SK-N-SH (cell line): ENCODE data around the gene RPS3A. TPM values are rescaled to one million over a fixed set of nuclear protein-coding genes. Genes with fewer than 3 reads are reported as not detected.

Experiments
- CTCF ChIA-PET: fragments of 300-600, 350-600 bp; formaldehyde crosslinking; extraction: SDS; loops from one replicate; lab custom pipeline; 2021; lab: Yijun Ruan, JAX
- POLR2A ChIA-PET: fragments of 350-600 bp; sonication (Branson Sonifier 250); formaldehyde crosslinking; extraction: SDS; loops from one replicate; lab custom pipeline; 2020; ENCODE audit warnings: antibody characterized with exemption, inconsistent platforms; lab: Yijun Ruan, JAX
- DNase-seq: peaks from one replicate; pipeline ENCODE4 v3.0.0; 2012
- H2AFZ ChIP-seq: fragments of 200-600 bp; sonication (generic); 2 replicates; pipeline ENCODE4 v1.8.1; 2016; ENCODE audit warnings: antibody characterized with exemption, mild to moderate bottlenecking, low read depth
- H3F3A ChIP-seq: fragments of 200-600 bp; sonication (generic); replicated peaks from 2 replicates; pipeline ENCODE3; 2016; ENCODE audit warnings: antibody characterized with exemption, mild to moderate bottlenecking; ENCODE audit not compliant: insufficient read depth
- H3K27ac ChIP-seq, 2 experiments: fragments of 200-500 bp in 1 of 2; fragments of 200-600 bp in 1 of 2; sonication (Bioruptor generic) in 1 of 2; sonication (generic), shearing (Covaris generic) in 1 of 2; 2 replicates each; pipeline versions ENCODE4 v1.5.1 to v1.6.1; 2014 to 2016; ENCODE audit warnings: low read depth in 2 of 2, inconsistent platforms in 1 of 2, low read length in 1 of 2, mild to moderate bottlenecking in 1 of 2, mixed read lengths in 1 of 2
- H3K27me3 ChIP-seq: fragments of 200-600 bp; sonication (generic), shearing (Covaris generic); 2 replicates; pipeline ENCODE4 v1.6.1; 2016; ENCODE audit warnings: mixed run types; ENCODE audit not compliant: insufficient read depth
- H3K36me3 ChIP-seq, 2 experiments: fragments of 200-500 bp in 1 of 2; fragments of 200-600 bp in 1 of 2; sonication (Bioruptor generic) in 1 of 2; sonication (generic) in 1 of 2; replicated peaks in 1 of 2; 2 replicates each; pipeline versions ENCODE3 to v1.5.1; 2014 to 2016; ENCODE audit warnings: low read length in 1 of 2, mild to moderate bottlenecking in 1 of 2; ENCODE audit not compliant: insufficient read depth in 2 of 2, control insufficient read depth in 1 of 2
- H3K4me1 ChIP-seq, 2 experiments: fragments of 200-500 bp in 1 of 2; fragments of 200-600 bp in 1 of 2; sonication (Bioruptor generic) in 1 of 2; sonication (generic), shearing (Covaris generic) in 1 of 2; 2 replicates each; pipeline versions ENCODE4 v1.5.1 to v1.6.1; 2014 to 2016; ENCODE audit warnings: low read depth in 1 of 2, low read length in 1 of 2, mixed run types in 1 of 2; ENCODE audit not compliant: insufficient read depth in 2 of 2, control insufficient read depth in 1 of 2
- H3K4me2 ChIP-seq: fragments of 200-600 bp; sonication (generic), shearing (Covaris generic); 2 replicates; pipeline ENCODE4 v1.6.1; 2017; ENCODE audit warnings: mixed run types
- H3K4me3 ChIP-seq, 2 experiments: fragments of 200-500 bp in 1 of 2; fragments of 200-600 bp in 1 of 2; sonication (Bioruptor generic) in 1 of 2; sonication (generic), shearing (Covaris generic) in 1 of 2; 2 replicates each; pipeline versions ENCODE4 v1.5.1 to v1.8.1; 2014 to 2016; ENCODE audit warnings: low read depth in 2 of 2, inconsistent platforms in 1 of 2, low read length in 1 of 2, mild to moderate bottlenecking in 1 of 2, mixed read lengths in 1 of 2, moderate library complexity in 1 of 2
- H3K79me2 ChIP-seq: fragments of 200-600 bp; sonication (generic); 2 replicates; pipeline ENCODE4 v1.8.1; 2017; ENCODE audit warnings: mild to moderate bottlenecking; ENCODE audit not compliant: insufficient read depth
- H3K9ac ChIP-seq: fragments of 200-600 bp; sonication (generic); 2 replicates; pipeline ENCODE4 v1.6.1; 2017; ENCODE audit warnings: mixed run types
- H3K9me2 ChIP-seq: fragments of 200-600 bp; sonication (generic); 2 replicates; pipeline ENCODE4 v1.6.1; 2017; ENCODE audit warnings: mixed run types
- H3K9me3 ChIP-seq: fragments of 200-600 bp; sonication (generic); 2 replicates; pipeline ENCODE4 v1.6.1; 2017; ENCODE audit warnings: mixed run types, mild to moderate bottlenecking, moderate library complexity
- H4K20me1 ChIP-seq: fragments of 200-600 bp; sonication (generic); 2 replicates; pipeline ENCODE4 v1.6.1; 2017; ENCODE audit warnings: mild to moderate bottlenecking, mixed run types; ENCODE audit not compliant: insufficient read depth
- CTCF ChIP-seq: fragments of 200-600 bp; sonication (generic); IDR thresholded peaks from 2 replicates; pipeline ENCODE4 v1.6.1; 2017; ENCODE audit warnings: antibody characterized with exemption, mild to moderate bottlenecking, moderate library complexity
- ELF1 ChIP-seq: IDR thresholded peaks from 2 replicates; pipeline ENCODE4 v1.4.0; 2012
- EP300 ChIP-seq, 2 experiments: IDR thresholded peaks; 2 replicates each; pipeline versions ENCODE4 v1.4.0 to v1.6.1; 2012; ENCODE audit warnings: borderline replicate concordance in 1 of 2, low read depth in 1 of 2, low read length in 1 of 2
- EZH2phosphoT487 ChIP-seq: fragments of 200-600 bp; sonication (generic); IDR thresholded peaks from 2 replicates; pipeline ENCODE4 v1.6.1; 2017; ENCODE audit warnings: low read depth, mixed run types, mild to moderate bottlenecking, antibody characterized with exemption, moderate library complexity, borderline replicate concordance
- FOSL2 ChIP-seq: IDR thresholded peaks from 2 replicates; pipeline ENCODE4 v1.4.0; 2012; ENCODE audit warnings: low read depth, mild to moderate bottlenecking, moderate library complexity, borderline replicate concordance
- FOXJ3 ChIP-seq: sonication (generic); formaldehyde crosslinking; IDR thresholded peaks from 2 replicates; pipeline ENCODE4 v1.5.1; 2020; ENCODE audit warnings: mild to moderate bottlenecking, missing genetic modification reagents
- JUND ChIP-seq: IDR thresholded peaks from 2 replicates; pipeline ENCODE4 v1.4.0; 2012
- MEF2A ChIP-seq: IDR thresholded peaks from 2 replicates; pipeline ENCODE4 v1.4.0; 2012; ENCODE audit warnings: low read depth, borderline replicate concordance
- MXI1 ChIP-seq: IDR thresholded peaks from 2 replicates; pipeline ENCODE4 v1.6.1; 2012; ENCODE audit warnings: mild to moderate bottlenecking, low read depth, low read length, improper control_type of control experiment
- NFIC ChIP-seq: IDR thresholded peaks from 2 replicates; pipeline ENCODE4 v1.4.0; 2012; ENCODE audit warnings: borderline replicate concordance
- NRF1 ChIP-seq: IDR thresholded peaks from 2 replicates; pipeline ENCODE4 v1.6.1; 2012; ENCODE audit warnings: low read depth, mild to moderate bottlenecking, low read length
- PBX3 ChIP-seq: IDR thresholded peaks from 2 replicates; pipeline ENCODE4; 2012
- POLR2AphosphoS5 ChIP-seq: IDR thresholded peaks from 2 replicates; pipeline ENCODE4 v1.6.1; 2012; ENCODE audit warnings: low read depth, low read length
- RAD21 ChIP-seq: IDR thresholded peaks from 2 replicates; pipeline ENCODE4 v1.6.1; 2012; ENCODE audit warnings: mild to moderate bottlenecking, low read length
- RXRA ChIP-seq: IDR thresholded peaks from 2 replicates; pipeline ENCODE4 v1.4.0; 2012; ENCODE audit warnings: low read depth, mild to moderate bottlenecking, borderline replicate concordance
- TAF1 ChIP-seq: IDR thresholded peaks from 2 replicates; pipeline ENCODE4 v1.6.1; 2012; ENCODE audit warnings: low read depth, mild to moderate bottlenecking, low read length, moderate library complexity, borderline replicate concordance
- USF1 ChIP-seq: IDR thresholded peaks from 2 replicates; pipeline ENCODE4 v1.4.0; 2012; ENCODE audit warnings: low read depth, borderline replicate concordance
- YY1 ChIP-seq: IDR thresholded peaks from 2 replicates; pipeline ENCODE4 v1.4.0; 2012; ENCODE audit warnings: low read depth, mild to moderate bottlenecking
- WGBS: methylation state at CpG from one replicate; pipeline ENCODE4 v1.1.6; 2017; ENCODE audit warnings: low lambda C conversion rate; 5-methylcytosine and 5-hydroxymethylcytosine counted together
- polyA plus RNA-seq, 3 experiments: library from polyadenylated mRNA; depleted of rRNA; stranded (reverse); fragments of >200 nt; gene quantifications; 2 replicates each; pipeline ENCODE4 v1.2.3, GENCODE V29; 2012

Gene RPS3A
- polyA plus RNA-seq, 1 of the 3 experiments (the other 2 are of a cell fraction): 2,161 TPM

- CTCF ChIA-PET: no interaction called here
- Histone ChIP-seq H3K9me3 (no peaks in the 10 kb centered on the region), H3K9ac (no peak overlapping the region), H3K4me3 (no peak overlapping the region), H2AFZ (no peak overlapping the region)
- no peak for TF ChIP-seq USF1
- no peak for TF ChIP-seq YY1
- no peak for TF ChIP-seq FOXJ3 (CRISPR knock-in tag)
- TF ChIP-seq PBX3: no peak
- no peak for TF ChIP-seq TAF1
- no peak for TF ChIP-seq NFIC
- TF ChIP-seq MEF2A: no peak
- TF ChIP-seq POLR2AphosphoS5: no peak
- TF ChIP-seq EP300 (IDR thresholded peaks at IDR 0.05; ENCODE audit: borderline replicate concordance in 1 of 2, low read depth in 1 of 2, low read length in 1 of 2): no peak
- no peak for TF ChIP-seq MXI1
- no peak for TF ChIP-seq ELF1
- TF ChIP-seq FOSL2: no peak
- no peak for TF ChIP-seq JUND
- TF ChIP-seq NRF1: no peak
- TF ChIP-seq CTCF: no peak
- no peak for TF ChIP-seq EZH2phosphoT487
- TF ChIP-seq RAD21: no peak
- TF ChIP-seq RXRA: no peak
- TF ChIP-seq, all 33 proteins: peak for 0
- Histone ChIP-seq H3K27ac (no peak overlapping the region), H3F3A (no peaks in the 10 kb centered on the region), H3K4me2 (no peak overlapping the region), H3K79me2 (no peaks in the 10 kb centered on the region), H4K20me1 (no peaks in the 10 kb centered on the region), H3K36me3 (no peaks in the 10 kb centered on the region), H3K27me3 (no peaks in the 10 kb centered on the region), H3K9me2 (no peaks in the 10 kb centered on the region), H3K4me1 (no peaks in the 10 kb centered on the region)
- POLR2A ChIA-PET: no interaction called here
- no peak for DNase-seq
- 71% methylated on average over 5 of the region's 5 CpGs for WGBS
These were observed 32.0 kb upstream of the RPS3A start for GRCh38 chr4:151067316-151067970.
